HEK293T (cell line): Measurements from ENCODE around the gene CDKN2AIPNL.

Source experiments
- BHLHE40 ChIP-seq: fragments of 450-650 bp; IDR thresholded peaks from 2 replicates; pipeline ENCODE4 v1.6.1; 2016; ENCODE audit warnings: mild to moderate bottlenecking, moderate library complexity, borderline replicate concordance
- CTBP1 ChIP-seq: fragments of 450-650 bp; IDR thresholded peaks from 2 replicates; pipeline ENCODE4 v1.6.1; 2016; ENCODE audit warnings: borderline replicate concordance
- FOXA1 ChIP-seq: fragments of 450-650 bp; IDR thresholded peaks from 2 replicates; pipeline ENCODE4 v1.6.1; 2016; ENCODE audit warnings: mild to moderate bottlenecking
- FOXK2 ChIP-seq: fragments of 450-650 bp; IDR thresholded peaks from 2 replicates; pipeline ENCODE4 v1.6.1; 2016; ENCODE audit warnings: mild to moderate bottlenecking
- FOXM1 ChIP-seq: fragments of 450-650 bp; IDR thresholded peaks from 2 replicates; pipeline ENCODE4 v1.6.1; 2017; ENCODE audit warnings: mild to moderate bottlenecking, borderline replicate concordance
- HDGF ChIP-seq: fragments of 450-650 bp; IDR thresholded peaks from 2 replicates; pipeline ENCODE4 v1.6.1; 2017; ENCODE audit warnings: antibody characterized with exemption, borderline replicate concordance
- L3MBTL2 ChIP-seq: fragments of 450-650 bp; conservative IDR thresholded peaks from 2 replicates; pipeline ENCODE4 v1.6.1; 2016; ENCODE audit warnings: mild to moderate bottlenecking
- NFRKB ChIP-seq: fragments of 450-650 bp; IDR thresholded peaks from 2 replicates; pipeline ENCODE4 v1.6.1; 2016; ENCODE audit warnings: mild to moderate bottlenecking, moderate library complexity
- SP1 ChIP-seq: fragments of 450-650 bp; IDR thresholded peaks from 2 replicates; pipeline ENCODE4 v1.6.1; 2017
- SUZ12 ChIP-seq: fragments of 450-650 bp; IDR thresholded peaks from 2 replicates; pipeline ENCODE4 v1.6.1; 2016; ENCODE audit warnings: mild to moderate bottlenecking

GRCh38 chr5:134370311-134370870 is 41.3 kb downstream of the CDKN2AIPNL start:
- TF ChIP-seq L3MBTL2 (no peak), FOXM1 (no peak), FOXK2 (no peak), BHLHE40 (no peak), NFRKB (no peak), CTBP1 (no peak), FOXA1 (no peak), SP1 (no peak), SUZ12 (no peak), HDGF (no peak)
